NCI-H128 (cell line): Measurements from ENCODE around the gene BHMT.

Source experiments
- DNase-seq: peaks from one replicate; lab custom pipeline; 2025; ENCODE audit not compliant: unreplicated experiment; lab: John Stamatoyannopoulos, UW

Gene BHMT

GRCh38 chr5:79111387-79111959, at the start of gene BHMT:
Gene BHMT, plus strand, starts transcription at chr5:79111809. Its CDS starts 77 bp downstream, at chr5:79111886.
- no peak for DNase-seq

DNA sequence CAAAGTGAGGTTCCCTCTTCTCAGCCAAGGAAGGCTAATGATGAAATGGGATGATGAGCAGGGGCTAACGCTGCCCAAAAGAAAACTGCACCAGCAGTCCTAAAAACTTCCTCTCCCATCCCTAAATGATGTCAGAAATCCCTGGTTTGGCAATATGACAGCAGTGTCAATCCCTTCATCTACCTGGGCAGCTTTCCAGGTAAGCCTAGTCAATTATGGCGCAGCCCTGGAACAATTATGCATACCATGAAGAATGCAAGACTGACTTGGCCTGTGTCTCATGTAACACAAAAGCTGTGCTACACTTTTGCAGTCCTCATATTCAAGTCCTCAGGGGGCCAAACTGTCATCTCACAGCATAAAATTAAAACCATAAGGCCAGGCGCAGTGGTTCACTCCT, 49.2 kb upstream of the BHMT start:
- DNase-seq: no peak

GRCh38 chr5:79069488-79070349, 41.9 kb upstream of the BHMT start, which contains the start of the genes BHMT2 and DMGDH:
Gene BHMT2, plus strand, starts transcription at chr5:79069767. Its CDS starts 16 bp downstream, at chr5:79069783.
Gene DMGDH, minus strand, starts transcription at chr5:79069674. Its CDS starts 54 bp downstream, at chr5:79069620.
- no peak for DNase-seq

DNA sequence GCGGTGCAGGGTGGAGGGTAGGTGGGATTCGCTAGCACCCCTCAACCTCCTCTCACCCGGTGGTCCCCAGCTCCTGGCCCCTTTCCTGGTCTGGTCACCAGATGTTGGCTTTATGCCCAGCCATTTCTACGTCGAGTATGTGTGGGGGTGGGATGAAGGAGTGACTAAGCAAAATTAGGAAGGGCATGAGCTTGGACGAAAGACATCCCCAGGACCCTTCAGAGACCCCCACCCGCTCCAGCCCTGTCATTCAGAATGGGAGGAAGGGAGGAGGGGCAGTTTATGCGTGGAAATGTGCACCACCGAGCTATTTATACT, 41.3 kb upstream of the BHMT start:
- no peak for DNase-seq

- DNase-seq: no peak
Observed at GRCh38 chr5:79074641-79075040, 37.0 kb upstream of the BHMT start.

- DNase-seq: no peak
Observed at GRCh38 chr5:79075646-79076426, 35.8 kb upstream of the BHMT start.

- no peak for DNase-seq
Observed at GRCh38 chr5:79076819-79077218, 34.8 kb upstream of the BHMT start.

GRCh38 chr5:79077680-79078365, 33.8 kb upstream of the BHMT start:
- DNase-seq: no peak

GRCh38 chr5:79080804-79081203, 30.8 kb upstream of the BHMT start:
- no peak for DNase-seq

DNA sequence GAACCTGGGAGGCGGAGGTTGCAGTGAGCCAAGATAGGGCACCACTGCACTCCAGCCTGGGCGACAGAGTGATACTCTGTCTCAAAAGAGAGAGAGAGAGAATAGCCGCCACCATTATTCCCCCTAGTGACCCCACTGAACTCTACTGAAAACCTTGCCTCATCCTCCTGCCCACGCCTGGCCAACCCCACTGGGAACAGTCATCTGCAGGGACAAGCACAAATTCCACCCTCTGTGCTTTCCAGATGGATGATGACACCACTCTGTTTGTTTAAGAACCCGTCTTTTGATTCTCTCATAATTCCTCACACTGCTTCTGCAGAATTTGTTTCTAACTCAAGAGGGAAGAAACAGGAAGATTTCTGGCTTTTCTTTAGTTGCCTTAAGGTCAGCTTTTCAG, 29.8 kb upstream of the BHMT start:
- DNase-seq: no peak

DNA sequence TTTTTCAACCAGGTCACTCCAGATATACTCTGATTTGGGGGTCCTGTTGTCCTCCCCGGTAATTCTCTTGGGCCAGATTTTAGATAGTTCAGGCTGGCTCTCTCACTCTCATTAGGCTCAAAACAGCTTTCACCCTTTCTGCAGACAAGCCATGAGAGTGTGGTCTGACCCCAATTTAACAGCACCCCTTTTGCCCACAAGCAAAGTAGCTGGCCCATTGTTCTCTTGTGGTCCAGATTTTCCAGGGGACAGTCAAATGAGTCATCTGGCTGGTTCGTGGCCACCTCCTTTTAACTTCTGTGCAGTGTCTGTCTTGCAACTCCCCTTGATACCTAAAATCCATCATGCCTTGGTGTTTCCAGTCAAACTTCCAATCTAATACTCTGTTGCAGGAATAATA, 25.5 kb upstream of the BHMT start:
- DNase-seq: no peak

DNA sequence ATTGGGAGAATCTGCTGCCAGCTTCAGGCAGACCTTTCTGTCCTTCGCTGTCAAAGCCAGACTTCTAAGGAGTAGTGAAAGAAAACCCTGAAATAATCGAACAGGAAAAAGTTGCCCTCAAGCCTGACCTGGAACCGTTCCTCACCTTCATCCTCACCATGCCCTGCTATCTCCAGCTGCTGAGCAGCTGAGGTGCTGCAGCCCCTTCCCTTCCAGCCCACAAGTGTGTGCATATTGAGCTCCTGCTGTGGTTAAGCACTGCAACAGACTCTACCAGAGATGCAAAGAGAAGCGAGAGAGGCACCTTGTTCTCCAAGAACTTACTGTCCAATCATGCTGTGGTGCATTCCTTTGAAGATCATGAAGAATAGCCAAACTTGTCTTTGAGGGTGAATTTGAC, 23.1 kb upstream of the BHMT start:
- no peak for DNase-seq

GRCh38 chr5:79091064-79091463, 20.5 kb upstream of the BHMT start:
- DNase-seq: no peak

DNA sequence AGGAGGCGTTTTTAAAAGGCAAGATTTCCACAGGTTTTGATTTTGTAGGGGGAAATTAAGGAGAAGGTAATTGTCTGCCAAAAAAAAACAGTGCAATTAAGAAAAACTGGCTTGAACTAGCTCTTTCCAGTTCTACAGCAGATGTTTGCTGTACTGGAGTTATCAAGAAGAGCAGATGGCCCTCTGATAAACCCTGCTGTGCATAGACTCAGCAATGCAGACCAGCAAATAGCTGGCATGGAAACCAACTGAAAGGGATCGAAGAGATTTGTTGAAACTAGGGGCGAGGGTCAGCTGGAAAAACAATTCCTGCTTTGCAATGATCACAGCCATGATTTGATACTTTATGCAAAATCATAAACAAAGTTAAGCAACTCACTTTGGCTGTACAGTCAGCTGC, 17.8 kb upstream of the BHMT start:
- DNase-seq: no peak

- DNase-seq: no peak
Observed at GRCh38 chr5:79105868-79106267, 5.7 kb upstream of the BHMT start.

DNA sequence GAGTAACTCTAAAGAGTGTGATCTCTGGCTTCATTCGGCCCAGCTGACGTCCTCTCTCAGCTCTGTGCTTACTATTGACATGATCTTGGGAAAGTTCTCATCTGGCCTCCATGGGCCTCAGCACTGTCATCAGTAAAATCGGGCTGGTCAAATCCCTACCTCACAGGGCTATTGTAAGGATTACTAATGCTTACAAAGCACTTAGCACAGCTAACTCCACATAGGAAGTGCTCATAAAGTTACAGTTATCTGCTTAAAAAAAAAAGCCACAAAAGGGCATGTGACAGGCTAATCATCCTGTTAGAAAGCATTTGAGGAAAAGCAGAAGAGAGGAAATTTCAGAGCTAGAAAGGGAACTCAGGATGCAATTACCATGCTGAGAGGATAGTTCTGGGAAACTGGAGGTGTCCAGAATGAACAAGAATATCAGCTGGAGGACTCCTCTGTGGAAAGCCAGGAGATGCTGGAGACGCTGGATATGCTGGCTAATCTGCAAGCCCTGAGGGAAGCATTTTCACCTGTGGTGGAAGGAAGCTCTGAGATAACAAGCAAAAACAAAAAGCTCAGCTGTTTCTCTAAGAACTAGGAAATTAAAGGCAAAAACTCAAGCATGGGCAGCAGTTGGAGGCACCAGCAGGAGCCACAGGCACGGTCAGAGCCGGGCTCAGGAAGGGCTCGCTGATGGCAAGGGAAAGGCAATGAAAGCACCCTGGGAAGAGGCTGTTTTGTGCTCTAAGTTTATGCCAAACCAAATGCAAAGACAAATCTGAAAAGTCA, 4.4 kb upstream of the BHMT start:
- DNase-seq: no peak

GRCh38 chr5:79108086-79108485, 3.5 kb upstream of the BHMT start:
- DNase-seq: no peak

GRCh38 chr5:79108792-79109191, 2.8 kb upstream of the BHMT start:
- DNase-seq: no peak

DNA sequence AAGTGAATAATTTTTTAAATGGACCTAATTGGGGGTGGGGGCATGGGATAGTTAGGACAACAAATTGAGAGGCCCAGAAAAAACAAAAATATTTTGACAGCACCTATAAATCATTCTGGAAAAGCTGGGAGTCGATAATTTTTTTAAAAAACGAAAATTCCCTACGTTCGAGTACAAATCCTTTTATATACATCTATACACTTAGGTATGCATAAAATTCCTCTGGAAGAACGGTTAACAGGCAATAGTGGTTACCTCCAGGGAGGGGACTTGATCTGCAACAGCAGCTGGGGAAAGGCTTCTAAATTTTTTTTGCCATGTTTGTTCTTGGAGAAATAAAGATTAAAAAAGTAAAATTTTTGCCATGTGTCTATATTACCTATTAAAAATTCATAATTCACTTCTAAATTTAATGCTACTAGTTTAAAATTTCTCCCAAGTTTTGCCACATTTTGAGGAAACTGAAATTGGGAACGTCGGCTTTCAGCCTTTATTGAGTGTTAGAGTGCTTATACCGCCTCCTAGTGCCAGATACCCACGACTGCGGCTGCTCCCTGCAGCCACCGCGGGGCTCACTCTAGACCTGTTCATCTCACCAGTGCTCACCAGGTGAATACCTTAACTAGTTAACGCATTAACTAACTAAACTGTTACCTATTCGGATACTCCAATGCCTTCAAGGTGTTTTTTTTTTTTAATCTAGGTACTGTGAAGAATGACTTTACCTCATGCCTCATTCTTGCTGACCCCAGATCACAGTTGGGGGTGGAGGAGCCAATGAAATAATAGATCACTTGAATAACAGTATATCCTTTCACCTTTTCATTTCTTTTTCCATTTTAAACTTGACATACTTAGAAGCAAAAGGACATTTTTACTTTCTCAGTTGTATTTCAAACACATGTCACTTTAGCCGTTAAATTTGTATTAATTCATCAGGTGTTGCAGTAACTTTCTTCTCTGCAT, 1.8 kb upstream of the BHMT start:
- no peak for DNase-seq
